H1 (cell line): ENCODE data around the gene MEP1B. TPM values are rescaled to one million over a fixed set of nuclear protein-coding genes. Genes with fewer than 3 reads are reported as not detected.

Experiments
- CTCF ChIA-PET: fragments of 300-600 bp; sonication (Branson Sonifier 250); formaldehyde crosslinking; loops from one replicate; lab custom pipeline; 2021; ENCODE audit not compliant: partially characterized antibody; lab: Charles Lee
- POLR2A ChIA-PET: fragments of 300-600 bp; sonication (Branson Sonifier 250); formaldehyde crosslinking; loops from one replicate; lab custom pipeline; 2021; ENCODE audit warnings: inconsistent platforms; ENCODE audit not compliant: partially characterized antibody; lab: Charles Lee
- DNase-seq, 2 experiments: peaks; one replicate each; pipeline versions ENCODE4 v3.0.0 to v3.0.0-alpha.2; 2010 to 2022; ENCODE audit warnings: low spot score in 2 of 2, low read depth in 1 of 2, mixed read lengths in 1 of 2
- FAIRE-seq: peaks from 2 replicates; lab custom pipeline; 2011; peaks lifted over from hg19 to GRCh38; lab: Jason Lieb, UNC
- H2AFZ ChIP-seq: 2 replicates; pipeline ENCODE4 v1.8.1; 2012; ENCODE audit warnings: low read length, inconsistent platforms
- H2AK5ac ChIP-seq: 2 replicates; pipeline ENCODE4 v1.6.1; 2013; ENCODE audit warnings: low read depth, low read length
- H2BK120ac ChIP-seq: replicated peaks from 2 replicates; pipeline ENCODE3; 2013; ENCODE audit warnings: low read depth, low read length, inconsistent platforms
- H2BK12ac ChIP-seq: 2 replicates; pipeline ENCODE4 v1.6.1; 2013; ENCODE audit warnings: low read depth, low read length
- H2BK15ac ChIP-seq: 2 replicates; pipeline ENCODE4 v1.6.1; 2013; ENCODE audit warnings: low read length
- H2BK20ac ChIP-seq: 2 replicates; pipeline ENCODE4 v1.6.1; 2013; ENCODE audit warnings: low read length
- H2BK5ac ChIP-seq: 2 replicates; pipeline ENCODE4 v1.6.1; 2013; ENCODE audit warnings: low read depth, low read length
- H3K14ac ChIP-seq: 2 replicates; pipeline ENCODE4 v1.6.1; 2013; ENCODE audit warnings: inconsistent platforms; ENCODE audit not compliant: insufficient read length
- H3K18ac ChIP-seq: 2 replicates; pipeline ENCODE4 v1.6.1; 2013; ENCODE audit warnings: low read length; ENCODE audit errors: extremely low read depth
- H3K23ac ChIP-seq: 2 replicates; pipeline ENCODE4 v1.6.1; 2013; ENCODE audit warnings: inconsistent platforms; ENCODE audit not compliant: insufficient read length
- H3K23me2 ChIP-seq: 2 replicates; pipeline ENCODE4 v1.6.1; 2013; ENCODE audit warnings: low read depth, low read length
- H3K27ac ChIP-seq: 2 replicates; pipeline ENCODE4 v1.6.1; 2011; ENCODE audit warnings: low read depth, low read length, inconsistent platforms
- H3K27me3 ChIP-seq, 4 experiments: replicated peaks in 1 of 4; 1 replicate in 1 of 4; 2 replicates in 3 of 4; pipeline versions ENCODE4 v1.6.1 to v1.8.1; 2011 to 2013; ENCODE audit warnings: low read length in 3 of 4, mild to moderate bottlenecking in 3 of 4, inconsistent platforms in 2 of 4, mixed read lengths in 2 of 4, moderate library complexity in 1 of 4; ENCODE audit not compliant: control insufficient read depth in 3 of 4, insufficient read depth in 3 of 4; ENCODE audit errors: extremely low read depth in 1 of 4
- H3K36me3 ChIP-seq, 4 experiments: 2 replicates each; pipeline versions ENCODE4 v1.6.1 to v1.8.1; 2011 to 2013; ENCODE audit warnings: mild to moderate bottlenecking in 4 of 4, low read length in 3 of 4, moderate library complexity in 2 of 4, control low read depth in 1 of 4, inconsistent platforms in 1 of 4; ENCODE audit not compliant: insufficient read depth in 4 of 4, control insufficient read depth in 2 of 4
- H3K4ac ChIP-seq: replicated peaks from 2 replicates; pipeline ENCODE3; 2013; ENCODE audit warnings: low read length, low read depth, mixed read lengths, inconsistent platforms; ENCODE audit not compliant: insufficient read length
- H3K4me1 ChIP-seq, 4 experiments: replicated peaks in 1 of 4; 1 replicate in 1 of 4; 2 replicates in 3 of 4; pipeline versions ENCODE4 v1.6.1 to v1.8.1; 2011 to 2013; ENCODE audit warnings: low read length in 3 of 4, inconsistent platforms in 2 of 4, mixed read lengths in 1 of 4; ENCODE audit not compliant: insufficient read depth in 4 of 4, control insufficient read depth in 3 of 4
- H3K4me2 ChIP-seq, 2 experiments: 2 replicates each; pipeline versions ENCODE4 v1.6.1 to v1.8.1; 2011 to 2013; ENCODE audit warnings: low read depth in 2 of 2, low read length in 2 of 2, control low read depth in 1 of 2, inconsistent platforms in 1 of 2, mild to moderate bottlenecking in 1 of 2; ENCODE audit not compliant: insufficient read depth in 1 of 2
- H3K4me3 ChIP-seq, 4 experiments: fragments of 200-600, 300-600 bp in 1 of 4; sonication (generic), shearing (Covaris generic), sonication (Bioruptor Twin) in 1 of 4; 2 replicates each; pipeline versions ENCODE4 v1.5.1 to v1.8.1; 2011 to 2016; ENCODE audit warnings: low read length in 4 of 4, low read depth in 3 of 4, control low read depth in 2 of 4, inconsistent platforms in 2 of 4, mild to moderate bottlenecking in 2 of 4, mixed read lengths in 1 of 4, moderate library complexity in 1 of 4; ENCODE audit not compliant: insufficient read depth in 2 of 4; ENCODE audit errors: extremely low read depth in 1 of 4
- H3K56ac ChIP-seq: replicated peaks from 2 replicates; pipeline ENCODE3; 2013; ENCODE audit warnings: low read depth, mild to moderate bottlenecking, mixed read lengths, low read length, inconsistent platforms; ENCODE audit not compliant: insufficient read length
- H3K79me1 ChIP-seq: 2 replicates; pipeline ENCODE4 v1.6.1; 2013; ENCODE audit warnings: low read depth, low read length, control low read depth
- H3K79me2 ChIP-seq, 2 experiments: 2 replicates each; pipeline versions ENCODE4 v1.6.1 to v1.8.1; 2012 to 2013; ENCODE audit warnings: low read length in 2 of 2, mild to moderate bottlenecking in 2 of 2, inconsistent platforms in 1 of 2; ENCODE audit not compliant: insufficient read depth in 2 of 2, control insufficient read depth in 1 of 2
- H3K9ac ChIP-seq, 4 experiments: replicated peaks in 1 of 4; 1 replicate in 1 of 4; 2 replicates in 3 of 4; pipeline versions ENCODE4 v1.6.1 to v1.8.1; 2011 to 2013; ENCODE audit warnings: low read depth in 3 of 4, low read length in 3 of 4, control low read depth in 2 of 4, mild to moderate bottlenecking in 2 of 4, moderate library complexity in 2 of 4, inconsistent platforms in 1 of 4; ENCODE audit errors: extremely low read depth in 1 of 4
- H3K9me3 ChIP-seq, 2 experiments: 2 replicates each; pipeline versions ENCODE4 v1.6.1 to v1.8.1; 2012 to 2013; ENCODE audit warnings: mild to moderate bottlenecking in 2 of 2, moderate library complexity in 2 of 2, control low read depth in 1 of 2, inconsistent platforms in 1 of 2, low read depth in 1 of 2, low read length in 1 of 2, mixed read lengths in 1 of 2; ENCODE audit not compliant: insufficient read depth in 2 of 2
- H4K20me1 ChIP-seq, 2 experiments: replicated peaks in 1 of 2; 2 replicates each; pipeline versions ENCODE3 to v1.8.1; 2011 to 2013; ENCODE audit warnings: inconsistent platforms in 2 of 2, low read length in 2 of 2, mild to moderate bottlenecking in 1 of 2; ENCODE audit not compliant: insufficient read depth in 2 of 2, control insufficient read depth in 1 of 2
- H4K5ac ChIP-seq: 2 replicates; pipeline ENCODE4 v1.6.1; 2013; ENCODE audit warnings: low read length, low read depth, mixed read lengths, inconsistent platforms; ENCODE audit not compliant: insufficient read length
- H4K8ac ChIP-seq: 2 replicates; pipeline ENCODE4 v1.8.0; 2013; ENCODE audit warnings: mild to moderate bottlenecking, moderate library complexity, low read length, inconsistent platforms; ENCODE audit not compliant: insufficient read depth; ENCODE audit errors: extremely low read depth
- H4K91ac ChIP-seq: replicated peaks from 2 replicates; pipeline ENCODE3; 2013; ENCODE audit warnings: low read length, mixed read lengths, inconsistent platforms; ENCODE audit not compliant: insufficient read length
- EGR1 ChIP-seq: IDR thresholded peaks from 2 replicates; pipeline ENCODE4 v1.6.1; 2011; ENCODE audit warnings: low read depth, low read length, borderline replicate concordance
- EZH2 ChIP-seq: fragments of 200-600 bp; sonication (generic); IDR thresholded peaks from 2 replicates; pipeline ENCODE4 v1.7.1; 2012; ENCODE audit warnings: low read depth, mild to moderate bottlenecking, moderate library complexity, low read length, inconsistent platforms; ENCODE audit not compliant: severe bottlenecking
- KDM1A ChIP-seq: fragments of 200-600, 300-600 bp; sonication (generic); IDR thresholded peaks from 2 replicates; pipeline ENCODE4 v1.7.1; 2016; ENCODE audit warnings: mild to moderate bottlenecking, low read length, borderline replicate concordance
- NANOG ChIP-seq: IDR thresholded peaks from 2 replicates; pipeline ENCODE4 v1.6.1; 2011; ENCODE audit warnings: low read length, low read depth, mild to moderate bottlenecking, inconsistent platforms; ENCODE audit not compliant: insufficient read depth, poor library complexity, severe bottlenecking
- SP4 ChIP-seq: IDR thresholded peaks from 2 replicates; pipeline ENCODE4 v1.6.1; 2012; ENCODE audit warnings: low read length, inconsistent platforms
- WGBS, 2 experiments: shearing (Covaris generic) in 1 of 2; methylation state at CpG; one replicate each; pipeline versions ENCODE4 v1.1.6 to v1.1.7; 2013 to 2015; ENCODE audit warnings: low lambda C conversion rate in 2 of 2, mixed read lengths in 2 of 2, inconsistent platforms in 1 of 2, low coverage in 1 of 2, missing lambda C conversion rate in 1 of 2; ENCODE audit not compliant: insufficient replicate concordance in 2 of 2, insufficient coverage in 1 of 2, insufficient read length in 1 of 2; ENCODE audit errors: extremely low coverage in 1 of 2, missing lambda C conversion rate in 1 of 2; 5-methylcytosine and 5-hydroxymethylcytosine counted together
- polyA plus RNA-seq, 7 experiments: library from polyadenylated mRNA; depleted of rRNA in 3 of 7; stranded (reverse) in 5 of 7; unstranded in 2 of 7; fragments of >200 nt in 5 of 7; fragments of 200-250 nt in 2 of 7; gene quantifications; 1 replicate in 5 of 7; 2 replicates in 1 of 7; 4 replicates in 1 of 7; pipeline versions ENCODE4 v1.2.1 to v1.2.3, GENCODE V29; 2011 to 2013; ENCODE audit warnings: missing spikeins in 2 of 7, mixed read lengths in 2 of 7
- total RNA-seq: library from RNA; stranded (reverse); fragmentation: NEBNext Ultra II Directional; extraction: Animal tissue kit (Norgen Biotek cat#: 25700); gene quantifications from 2 replicates; pipeline ENCODE4 v1.2.1, GENCODE V29; 2021

MEP1B gene
- total and polyA plus RNA-seq, 2 of the 8 experiments (the other 6 are each of a cell fraction or from before 2014, with no cell fraction given), result not detected

DNA sequence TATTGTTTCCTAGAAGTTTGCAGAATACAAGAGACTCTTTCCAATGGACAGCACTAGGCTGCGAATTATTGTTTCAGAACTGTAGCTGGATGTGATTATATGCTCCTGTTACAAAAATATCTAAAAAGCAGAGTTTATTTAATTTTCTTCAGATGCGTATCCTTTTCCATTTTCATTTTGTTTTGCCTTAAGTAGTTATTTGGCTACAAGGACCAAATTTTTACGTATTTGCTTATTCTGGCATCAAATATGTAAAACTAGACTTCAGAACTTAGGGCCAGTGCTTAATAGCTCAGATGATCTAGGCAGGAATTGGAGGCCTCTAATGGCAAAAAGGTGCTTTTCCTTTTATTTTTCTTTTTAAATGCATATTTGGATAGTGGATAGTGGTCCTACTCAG is 18.7 kb downstream of the MEP1B start:
- Histone ChIP-seq H3K36me3 (no peaks in the 10 kb centered on the region; a peak in 1 of 8 replicates), H3K9me3 (no peaks in the 10 kb centered on the region), H3K79me2 (no peaks in the 10 kb centered on the region), H4K8ac (no peak overlapping the region), H4K5ac (no peak overlapping the region), H3K4ac (no peak overlapping the region), H3K23ac (no peak overlapping the region), H2BK120ac (no peak overlapping the region), H3K4me2 (no peak overlapping the region), H4K91ac (no peak overlapping the region), H2BK5ac (no peak overlapping the region)
- TF ChIP-seq EGR1 (no peak), NANOG (no peak), SP4 (no peak), KDM1A (no peak), EZH2 (no peak)
- TF ChIP-seq, all 59 proteins: peak for 0
- Histone ChIP-seq H3K4me3 (no peak overlapping the region), H3K79me1 (no peaks in the 10 kb centered on the region), H2BK12ac (no peak overlapping the region), H3K27ac (no peak overlapping the region), H3K4me1 (no peaks in the 10 kb centered on the region), H2BK15ac (no peak overlapping the region), H3K9ac (no peak overlapping the region), H2BK20ac (no peak overlapping the region), H4K20me1 (no peaks in the 10 kb centered on the region), H2AK5ac (no peak overlapping the region), H2AFZ (no peak overlapping the region), H3K27me3 (no peaks in the 10 kb centered on the region), H3K14ac (no peak overlapping the region), H3K56ac (no peak overlapping the region), H3K18ac (no peak overlapping the region), H3K23me2 (no peaks in the 10 kb centered on the region)
- ChIA-PET POLR2A (no interaction called here), CTCF (interaction anchor here (0.6 to 0.8 kb wide), 2 partner anchors 31 to 296 kb away, joined by 3 read pairs; no protein-coding TSS in a partner anchor)
- FAIRE-seq, result no peak
- WGBS, 2 experiments, result 92% methylated on average over 3 of the region's 3 CpGs; no CpG with 5 or more reads in 1 of the 2 experiments
- no peak for DNase-seq
